Heart left ventricle (tissue), 16 donors: Measurements from ENCODE around the gene TPRA1. TPM values are rescaled to one million over a fixed set of nuclear protein-coding genes. Genes with fewer than 3 reads are reported as not detected.

ENCODE experiments used
- ATAC-seq, 4 donors: fragments of 200-7000 bp; cut with Tn5 transposase; one replicate each; pipeline ENCODE4 v1.9.1; 2020 to 2022; ENCODE audit warnings: moderate library complexity in 4 of 4, mild to moderate bottlenecking in 3 of 4, moderate number of reproducible peaks in 1 of 4
- DNase-seq, 5 donors: peaks; one replicate each; pipeline ENCODE4 v3.0.0-alpha.2; 2020
- H3K27ac ChIP-seq, 12 donors: fragments of 200-600 bp; sonication (generic) in 4 of 12; one replicate each; pipeline versions ENCODE4 v1.5.0 to v1.8.0; 2016 to 2022; ENCODE audit warnings: mild to moderate bottlenecking in 2 of 12
- H3K27me3 ChIP-seq, 9 donors: fragments of 200-600 bp; sonication (generic) in 2 of 9; one replicate each; pipeline versions ENCODE4 v1.5.1 to v1.8.0; 2016 to 2022; ENCODE audit warnings: mild to moderate bottlenecking in 3 of 9
- H3K36me3 ChIP-seq, 9 donors: fragments of 200-600 bp; sonication (generic) in 2 of 9; one replicate each; pipeline versions ENCODE4 v1.5.0 to v1.8.0; 2018 to 2022; ENCODE audit warnings: mild to moderate bottlenecking in 2 of 9
- H3K4me1 ChIP-seq, 12 donors: fragments of 200-600 bp; sonication (generic) in 4 of 12; one replicate each; pipeline versions ENCODE4 v1.5.0 to v1.8.0; 2016 to 2022; ENCODE audit warnings: mild to moderate bottlenecking in 3 of 12
- H3K4me3 ChIP-seq, 12 donors: fragments of 200-600 bp; sonication (generic) in 4 of 12; one replicate each; pipeline versions ENCODE4 v1.5.0 to v1.8.0; 2017 to 2022; ENCODE audit warnings: mild to moderate bottlenecking in 9 of 12, moderate library complexity in 4 of 12
- H3K9me3 ChIP-seq, 12 donors: fragments of 200-600 bp; sonication (generic) in 4 of 12; one replicate each; pipeline versions ENCODE4 v1.5.0 to v1.8.0; 2016 to 2022; ENCODE audit warnings: mild to moderate bottlenecking in 1 of 12
- CTCF ChIP-seq, 12 donors: fragments of 200-600 bp; sonication (generic) in 4 of 12; IDR thresholded peaks; one replicate each; pipeline versions ENCODE4 v1.5.0 to v1.8.0; 2018 to 2022; ENCODE audit warnings: antibody characterized with exemption in 12 of 12, mild to moderate bottlenecking in 5 of 12
- POLR2A ChIP-seq, 2 donors: fragments of 450-650 bp; IDR thresholded peaks; one replicate each; pipeline ENCODE4 v1.6.1; 2017; ENCODE audit warnings: antibody characterized with exemption in 2 of 2, mild to moderate bottlenecking in 2 of 2, moderate library complexity in 2 of 2
- WGBS, 4 donors: extraction: QIAGEN DNeasy Blood & Tissue Kit in 2 of 4; methylation state at CpG; one replicate each; pipeline versions ENCODE4 v1.1.5 to v1.1.7; 2013 to 2018; 5-methylcytosine and 5-hydroxymethylcytosine counted together
- intact Hi-C, 10 donors: fragments of 100-400 bp; cut with DNase I; formaldehyde crosslinking; loops; one replicate each; pipeline versions ENCODE4 v1.11.1 to v1.14.2; 2022
- polyA plus RNA-seq, 2 donors: library from polyadenylated mRNA; stranded (reverse); fragments of 200-250 nt; gene quantifications; one replicate each; pipeline ENCODE4 v1.2.3, GENCODE V29; 2013
- total RNA-seq, 9 donors: library from RNA; depleted of rRNA in 2 of 9; stranded (reverse); fragments of >200 nt in 2 of 9; fragmentation: NEBNext Ultra II Directional in 3 of 9; extraction: Animal tissue kit (Norgen Biotek cat#: 25700) in 3 of 9; gene quantifications; one replicate each; pipeline versions ENCODE4 v1.1.0 to v1.2.4, GENCODE V29; 2016 to 2023
- donor health status: ischemic (EF 13 %, LVEDD 7.1; RV severe dilation, severe dysfunction).
- donor health status: healthy with polysubstance abuse.
- donor health status: DM: no; HTN: yes; CAD: no.
- donor health status: DM: no; HTN: no; CAD: no.
- donor health status: ischemic (EF 25% LVEDD 6.9; RV normal size, moderate dysfunction).
- donor health status: ischemic (EF 25% LVEDD 5.7; RV mildly dilated, moderate dysfunction).
- donor health status: healthy.
- donor health status: DM: yes; HTN: yes; CAD: no.
- donor health status: ischemic (EF 35%, LVEDD 5.7; RV mildly dilated, moderate dysfunction).
- donor health status: nonischemic (EF 11% LVEDD 7.7; RV severe dilation, severe dysfunction).
- donor health status: DM: yes; HTN: yes; CAD: no.
- donor health status: PGD.
- donor health status: ischemic (EF 29% LVEDD 5.4; RV normal size, mild dysfunction).
- donor health status: nonischemic (EF 23%, LVEDD 6.1; RV moderate dilation, normal function).

The TPRA1 gene
- total and polyA plus RNA-seq, 11 donors, result 13.4 to 29.0 (median 20.4) TPM

- Histone ChIP-seq H3K4me3 (no peak overlapping the region), H3K27me3 (no peaks in the 10 kb centered on the region), H3K9me3 (no peaks in the 10 kb centered on the region), H3K27ac (no peak overlapping the region), H3K36me3 (peaks cover 0 to 50% (median 24%) of the 10 kb centered on the region in 9 donors), H3K4me1 (peaks cover 0 to 25% (median 6%) of the 10 kb centered on the region in 12 donors)
- DNase-seq (peak in 1 of 5 donors; percentile 51), ATAC-seq (no peak)
- TF ChIP-seq POLR2A (IDR thresholded peaks at IDR 0.05) (no peak), CTCF (IDR thresholded peaks at IDR 0.05) (no peak)
- 92 to 100% (median 95%) methylated on average over 1 to 6 of the region's 6 CpGs for WGBS, 4 donors
- intact Hi-C loops, result loop anchor here in 8 of 10 donors (5.0 to 10.0 kb wide), 5 partner anchors 246 to 396 kb away; partner anchors contain the start of gene MGLL (in 1 of the 8)
Measured at GRCh38 chr3:127578802-127579201, 11.7 kb downstream of the TPRA1 start.

GRCh38 chr3:127578168-127578567, 12.4 kb downstream of the TPRA1 start:
- TF ChIP-seq CTCF (IDR thresholded peaks at IDR 0.05) (no peak), POLR2A (IDR thresholded peaks at IDR 0.05) (no peak)
- WGBS, 4 donors, result 63 to 90% (median 81%) methylated on average over 2 of the region's 2 CpGs
- H3K9me3 ChIP-seq, result no peaks in the 10 kb centered on the region
- H3K4me1 ChIP-seq, result peaks cover 0 to 25% (median 6%) of the 10 kb centered on the region in 12 donors
- H3K36me3 ChIP-seq, result peaks cover 2 to 56% (median 31%) of the 10 kb centered on the region in 9 donors
- H3K4me3 ChIP-seq, result no peak overlapping the region
- no peak overlapping the region for H3K27ac ChIP-seq
- intact Hi-C loops, result loop anchor here in 8 of 10 donors (5.0 to 10.0 kb wide), 5 partner anchors 247 to 397 kb away; partner anchors contain the start of gene MGLL (in 1 of the 8)
- no peaks in the 10 kb centered on the region for H3K27me3 ChIP-seq
- no peak for ATAC-seq
- no peak for DNase-seq

- Histone ChIP-seq H3K27me3 (no peaks in the 10 kb centered on the region), H3K4me3 (no peak overlapping the region), H3K27ac (no peak overlapping the region), H3K9me3 (no peaks in the 10 kb centered on the region), H3K36me3 (peaks cover 6 to 63% (median 38%) of the 10 kb centered on the region in 9 donors), H3K4me1 (peaks cover 0 to 27% (median 6%) of the 10 kb centered on the region in 12 donors)
- DNase-seq (peak in 1 of 5 donors; percentile 8), ATAC-seq (no peak)
- WGBS, 4 donors, result 93 to 98% (median 94%) methylated on average over 7 of the region's 7 CpGs
- intact Hi-C loops, result loop anchor here in 8 of 10 donors (5.0 to 10.0 kb wide), 5 partner anchors 247 to 397 kb away; partner anchors contain the start of gene MGLL (in 1 of the 8)
- TF ChIP-seq CTCF (IDR thresholded peaks at IDR 0.05), result no peak
- TF ChIP-seq POLR2A (IDR thresholded peaks at IDR 0.05), result no peak
Measured at GRCh38 chr3:127577448-127577847, 13.1 kb downstream of the TPRA1 start.

GRCh38 chr3:127574880-127575878, 15.4 kb downstream of the TPRA1 start:
- peak; percentile 36 to 85 (median 78) for ATAC-seq
- H3K4me3 ChIP-seq, result no peak overlapping the region
- TF ChIP-seq POLR2A (IDR thresholded peaks at IDR 0.05) (no peak), CTCF (IDR thresholded peaks at IDR 0.05) (peak; percentile 95 to 98 (median 98))
- no peak overlapping the region for H3K27ac ChIP-seq
- intact Hi-C loops, result loop anchor here in 8 of 10 donors (5.0 to 10.0 kb wide), 5 partner anchors 250 to 400 kb away; partner anchors contain the start of gene MGLL (in 1 of the 8)
- peaks cover 0 to 22% (median 7%) of the 10 kb centered on the region in 12 donors for H3K4me1 ChIP-seq
- WGBS, 4 donors, result 35 to 45% (median 40%) methylated on average over 34 to 46 of the region's 46 CpGs
- peaks cover 6 to 79% (median 57%) of the 10 kb centered on the region in 9 donors for H3K36me3 ChIP-seq
- DNase-seq, result peak; percentile 81 to 91 (median 84)
- no peaks in the 10 kb centered on the region for H3K27me3 ChIP-seq
- no peaks in the 10 kb centered on the region for H3K9me3 ChIP-seq
